AG10803 (cell line): Measurements from ENCODE around the gene POSTN.
"Not testable (repeated sequence)": the region's sequence is repeated elsewhere in the genome, so short reads cannot be mapped to it uniquely, and the experiment has no call there.

Source experiments
- DNase-seq: peaks from one replicate; pipeline ENCODE4 v3.0.0; 2010; ENCODE audit warnings: low read depth
- H3K4me3 ChIP-seq: 2 replicates; pipeline ENCODE4 v1.5.1; 2011; ENCODE audit warnings: mild to moderate bottlenecking, low read length, control low read depth
- TF ChIP-seq, protein P1 (sequence below): conservative IDR thresholded peaks from 2 replicates; pipeline ENCODE4 v1.5.1; 2011; ENCODE audit warnings: mild to moderate bottlenecking, low read length, control low read depth, inconsistent platforms

The POSTN gene

DNA sequence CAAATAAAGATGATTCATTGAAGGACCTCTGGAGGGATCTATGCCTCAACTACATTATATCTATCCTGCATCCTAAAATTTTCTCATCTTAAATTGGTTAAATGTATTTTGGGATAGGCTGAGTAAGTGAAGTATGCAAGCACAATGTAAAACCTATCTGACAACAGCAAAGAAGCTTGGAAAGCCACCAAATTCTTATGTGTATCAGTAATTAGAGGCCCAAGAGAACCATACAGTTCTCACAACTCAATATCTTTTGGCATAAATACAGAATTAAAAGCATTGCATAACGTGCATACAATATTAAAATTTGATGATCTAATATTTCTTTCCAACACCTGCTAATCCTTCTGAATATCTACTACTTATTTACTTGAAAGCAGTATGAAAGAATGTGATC is 13.0 kb downstream of the POSTN start:
- H3K4me3 ChIP-seq, result no peak overlapping the region
- TF ChIP-seq, protein P1, sequence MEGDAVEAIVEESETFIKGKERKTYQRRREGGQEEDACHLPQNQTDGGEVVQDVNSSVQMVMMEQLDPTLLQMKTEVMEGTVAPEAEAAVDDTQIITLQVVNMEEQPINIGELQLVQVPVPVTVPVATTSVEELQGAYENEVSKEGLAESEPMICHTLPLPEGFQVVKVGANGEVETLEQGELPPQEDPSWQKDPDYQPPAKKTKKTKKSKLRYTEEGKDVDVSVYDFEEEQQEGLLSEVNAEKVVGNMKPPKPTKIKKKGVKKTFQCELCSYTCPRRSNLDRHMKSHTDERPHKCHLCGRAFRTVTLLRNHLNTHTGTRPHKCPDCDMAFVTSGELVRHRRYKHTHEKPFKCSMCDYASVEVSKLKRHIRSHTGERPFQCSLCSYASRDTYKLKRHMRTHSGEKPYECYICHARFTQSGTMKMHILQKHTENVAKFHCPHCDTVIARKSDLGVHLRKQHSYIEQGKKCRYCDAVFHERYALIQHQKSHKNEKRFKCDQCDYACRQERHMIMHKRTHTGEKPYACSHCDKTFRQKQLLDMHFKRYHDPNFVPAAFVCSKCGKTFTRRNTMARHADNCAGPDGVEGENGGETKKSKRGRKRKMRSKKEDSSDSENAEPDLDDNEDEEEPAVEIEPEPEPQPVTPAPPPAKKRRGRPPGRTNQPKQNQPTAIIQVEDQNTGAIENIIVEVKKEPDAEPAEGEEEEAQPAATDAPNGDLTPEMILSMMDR, result no peak
- DNase-seq, result no peak

DNA sequence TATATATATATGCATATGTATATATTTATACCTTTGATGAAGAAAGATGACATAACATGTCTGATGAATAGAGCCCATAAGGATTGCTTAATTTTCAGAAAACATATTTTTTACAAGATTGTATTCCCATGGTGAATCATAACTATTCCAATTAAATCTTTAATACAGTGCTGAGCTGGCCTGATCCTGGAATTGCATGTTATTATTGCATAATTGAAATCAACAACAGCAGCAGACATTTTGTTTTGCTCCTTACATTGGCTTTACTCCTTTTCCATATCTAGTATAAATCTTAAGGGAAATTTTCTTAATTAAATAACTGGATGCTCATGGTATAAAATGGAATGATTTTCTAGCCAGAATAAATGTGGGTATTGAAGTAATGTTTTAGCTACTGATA is 22.0 kb downstream of the POSTN start:
- no peak overlapping the region for H3K4me3 ChIP-seq
- DNase-seq, result peak; percentile 20
- TF ChIP-seq, protein P1, result no peak

DNA sequence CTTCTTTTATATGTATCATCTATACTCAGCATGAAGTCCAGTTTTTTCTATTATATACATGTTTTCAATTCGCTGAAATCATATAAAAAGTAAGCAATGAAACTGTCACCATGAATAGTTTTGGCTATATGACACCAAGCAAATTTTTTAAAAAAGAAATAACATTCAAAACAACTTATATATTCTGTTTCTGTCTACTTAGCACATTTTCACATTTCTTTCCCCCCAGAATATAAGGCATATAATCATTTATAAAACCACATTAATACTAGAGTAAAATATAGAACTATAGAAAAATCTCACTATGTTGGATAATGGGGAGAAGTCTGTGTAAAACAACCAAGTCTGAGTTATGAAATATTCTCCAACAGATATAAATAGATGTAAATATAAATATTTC is 33.1 kb downstream of the POSTN start:
- no peak overlapping the region for H3K4me3 ChIP-seq
- DNase-seq, result no peak
- TF ChIP-seq, protein P1, result no peak

DNA sequence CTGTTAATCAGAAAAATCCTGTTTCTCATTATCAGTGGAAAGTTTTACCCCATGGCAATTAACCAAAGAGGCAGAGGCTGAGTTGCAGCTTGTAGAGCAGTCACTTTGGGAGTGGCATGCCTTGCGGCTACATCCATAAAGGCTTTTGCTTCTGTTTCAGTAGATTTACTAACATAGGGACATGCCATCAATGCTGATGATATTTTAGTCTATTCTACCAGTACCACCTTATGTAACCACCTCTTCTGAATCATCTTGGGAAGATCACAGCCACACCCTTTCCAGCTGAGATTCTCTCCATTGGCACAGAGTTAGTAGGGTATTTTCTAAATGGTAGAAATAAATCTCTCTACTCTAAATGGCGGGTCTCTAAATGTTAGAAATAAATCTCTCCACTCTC is 37.5 kb downstream of the POSTN start:
- H3K4me3 ChIP-seq, result no peak overlapping the region
- TF ChIP-seq, protein P1, result no peak
- peak; percentile 40 for DNase-seq

DNA sequence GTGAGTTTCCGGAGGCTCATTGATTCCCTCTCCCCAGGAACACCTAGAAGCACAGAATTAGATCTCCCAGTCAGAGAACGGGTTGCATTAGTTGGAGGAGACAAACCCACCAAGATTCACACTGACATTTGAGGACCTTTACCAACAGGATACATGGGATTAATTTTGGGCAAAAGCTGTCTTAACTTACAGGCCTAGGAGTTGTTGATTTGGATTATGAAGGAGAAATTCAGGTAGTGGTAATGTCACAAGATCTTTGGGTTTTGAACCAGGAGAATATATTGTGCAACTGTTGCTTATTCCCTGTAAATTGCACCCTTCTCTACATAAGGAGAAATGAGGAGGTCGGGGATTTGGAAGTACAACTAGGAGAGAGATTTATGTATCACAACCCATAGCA is 38.0 kb downstream of the POSTN start:
- DNase-seq, result no peak
- H3K4me3 ChIP-seq, result no peak overlapping the region
- TF ChIP-seq, protein P1, result no peak

DNA sequence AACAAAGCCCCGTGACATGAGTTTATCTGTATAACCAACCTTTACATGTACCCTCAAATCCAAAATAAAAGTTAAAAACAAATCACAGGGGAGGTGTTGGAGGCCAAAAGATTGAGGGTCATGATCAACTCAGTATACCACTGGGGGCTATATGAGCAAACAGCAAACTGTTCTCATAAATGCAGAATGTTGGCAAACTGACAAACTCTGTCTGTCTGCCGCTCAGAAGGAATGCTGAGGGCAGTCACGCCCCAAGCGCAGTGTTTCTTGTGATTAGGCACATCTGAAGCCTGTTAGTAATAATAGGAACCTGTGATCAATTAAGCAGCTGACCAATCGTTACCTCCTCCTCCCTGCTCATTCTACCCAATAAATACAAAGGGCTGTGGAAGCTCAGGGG is 39.8 kb downstream of the POSTN start:
- peak; percentile 6 for DNase-seq
- H3K4me3 ChIP-seq, result not testable (repeated sequence)

DNA sequence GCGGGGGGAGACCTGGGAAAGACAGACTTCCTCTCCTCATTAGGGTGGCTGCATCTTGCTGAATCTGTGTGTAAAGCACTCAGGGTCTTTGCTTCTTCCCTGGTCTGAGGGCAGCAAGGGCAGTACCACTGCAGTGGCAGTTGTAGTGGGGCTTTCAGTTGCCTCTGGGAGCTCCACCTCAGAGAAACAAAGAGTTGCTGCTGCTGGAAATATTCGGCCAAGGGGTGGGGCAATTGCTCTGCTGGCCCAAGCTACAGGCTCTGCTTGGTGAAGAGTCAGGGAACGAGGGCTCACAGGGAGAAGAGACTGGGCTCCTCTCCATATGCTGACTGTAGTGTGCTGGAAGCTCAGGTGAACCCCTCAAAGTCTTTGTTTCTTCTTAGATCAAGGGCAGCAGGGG is 52.5 kb downstream of the POSTN start:
- TF ChIP-seq, protein P1, result no peak

DNA sequence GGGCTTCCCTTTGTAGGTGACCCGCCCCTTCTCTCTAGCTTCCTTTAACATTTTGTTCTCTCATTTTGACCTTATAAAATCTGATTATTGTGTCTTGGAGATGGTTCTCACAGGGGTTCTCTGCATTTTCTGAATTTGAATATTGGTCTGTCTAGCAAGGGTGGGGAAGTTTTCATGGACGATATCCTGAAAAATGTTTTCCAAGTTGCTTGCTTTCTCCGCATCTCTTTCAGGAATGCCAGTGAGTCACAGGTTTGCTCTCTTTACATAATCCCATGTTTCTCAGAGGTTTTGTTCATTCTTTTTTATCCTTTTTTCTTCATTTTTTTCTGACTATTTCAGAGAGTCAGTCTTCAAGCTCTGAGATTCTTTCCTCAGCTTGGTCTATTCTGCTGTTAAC is 53.6 kb downstream of the POSTN start:
- TF ChIP-seq, protein P1, result no peak
- DNase-seq, result no peak
- H3K4me3 ChIP-seq, result no peak overlapping the region

More for the DNA sequence above, 52.5 kb downstream of the POSTN start:
- no peak overlapping the region for H3K4me3 ChIP-seq
- no peak for DNase-seq
